K562 (cell line): Measurements from ENCODE around the gene SOX12. TPM values are rescaled to one million over a fixed set of nuclear protein-coding genes. Genes with fewer than 3 reads are reported as not detected.

ENCODE experiments used
- CEBPB ChIP-seq: fragments of 450-650 bp; IDR thresholded peaks from 2 replicates; pipeline ENCODE4 v1.6.1; 2016; ENCODE audit warnings: missing genetic modification characterization, missing compliant biosample characterization
- DDX20 ChIP-seq: fragments of 450-650 bp; IDR thresholded peaks from 2 replicates; pipeline ENCODE4 v1.6.1; 2016; ENCODE audit warnings: missing genetic modification characterization, low read depth, mild to moderate bottlenecking, missing compliant biosample characterization, moderate library complexity
- ESRRB ChIP-seq: fragments of 250-450 bp; sonication (Bioruptor Pico); IDR thresholded peaks from 2 replicates; pipeline ENCODE4 v1.5.0; 2020; ENCODE audit warnings: mild to moderate bottlenecking, moderate library complexity, borderline replicate concordance
- HDAC2 ChIP-seq: fragments of 450-650 bp; IDR thresholded peaks from 2 replicates; pipeline ENCODE4 v1.6.1; 2016; ENCODE audit warnings: mild to moderate bottlenecking
- HMG20A ChIP-seq: fragments of 450-650 bp; formaldehyde crosslinking; conservative IDR thresholded peaks from 2 replicates; pipeline ENCODE4 v1.4.0; 2020; ENCODE audit warnings: mild to moderate bottlenecking, mixed read lengths
- KDM1A ChIP-seq, 2 experiments: fragments of 450-650 bp; IDR thresholded peaks; 2 replicates each; pipeline ENCODE4 v1.6.1; 2016; ENCODE audit warnings: mild to moderate bottlenecking in 2 of 2
- KLF10 ChIP-seq: fragments of 250-450 bp; sonication (Bioruptor Pico); IDR thresholded peaks from 2 replicates; pipeline ENCODE4 v1.6.1; 2021; ENCODE audit warnings: matching md5 sums
- NR3C1 ChIP-seq: sonication (generic); formaldehyde crosslinking; IDR thresholded peaks from 2 replicates; pipeline ENCODE4 v1.8.1; 2022; ENCODE audit warnings: missing genetic modification reagents
- NR4A1 ChIP-seq, 2 experiments: fragments of 250-450 bp in 1 of 2; fragments of 450-650 bp in 1 of 2; sonication (Bioruptor Pico) in 1 of 2; IDR thresholded peaks; 2 replicates each; pipeline versions ENCODE4 v1.4.0 to v1.6.1; 2016 to 2020; ENCODE audit warnings: mild to moderate bottlenecking in 2 of 2, missing compliant biosample characterization in 1 of 2, missing genetic modification characterization in 1 of 2, moderate library complexity in 1 of 2
- POLR2AphosphoS2 ChIP-seq: IDR thresholded peaks from 2 replicates; pipeline ENCODE4 v1.6.1; 2012; ENCODE audit warnings: low read length, improper control_type of control experiment
- SREBF2 ChIP-seq: sonication (generic); formaldehyde crosslinking; IDR thresholded peaks from 2 replicates; pipeline ENCODE4 v1.4.0; 2020; ENCODE audit warnings: mild to moderate bottlenecking, missing genetic modification reagents
- STAG1 ChIP-seq: sonication (generic); formaldehyde crosslinking; IDR thresholded peaks from 2 replicates; pipeline ENCODE4 v1.5.0; 2020; ENCODE audit warnings: missing genetic modification reagents, borderline replicate concordance
- TCFL5 ChIP-seq: fragments of 250-450 bp; sonication (Bioruptor Pico); conservative IDR thresholded peaks from 2 replicates; pipeline ENCODE4 v1.6.1; 2021; ENCODE audit warnings: mild to moderate bottlenecking, moderate library complexity, matching md5 sums
- ZNF124 ChIP-seq: sonication (generic); formaldehyde crosslinking; IDR thresholded peaks from 2 replicates; pipeline ENCODE4 v1.8.1; 2022; ENCODE audit warnings: missing genetic modification reagents
- polyA plus RNA-seq, 8 experiments: library from polyadenylated mRNA; depleted of rRNA in 4 of 8; stranded (reverse) in 5 of 8; unstranded in 3 of 8; fragments of >200 nt; fragmentation: Nextera tagmentation in 2 of 8; fragmentation: Illumina TruSeq in 1 of 8; extraction: Ambion mirVana in 2 of 8; extraction: Trizol in 1 of 8; gene quantifications; 2 replicates each; pipeline versions ENCODE4 v1.2.1 to v1.2.3, GENCODE V29; 2011 to 2014; ENCODE audit warnings: inconsistent platforms in 1 of 8, missing spikeins in 1 of 8
- total RNA-seq, 7 experiments: library from RNA; depleted of rRNA in 6 of 7; stranded (reverse); fragments of >200 nt in 6 of 7; fragmentation: Illumina TruSeq in 2 of 7; extraction: Trizol in 2 of 7; gene quantifications; 2 replicates each; pipeline versions ENCODE4 v1.2.1 to v1.2.3, GENCODE V29; 2011 to 2021; ENCODE audit warnings: low replicate concordance in 1 of 7
- TF ChIP-seq, protein P1 (sequence below): fragments of 250-450 bp; sonication (Bioruptor Pico); IDR thresholded peaks from 2 replicates; pipeline ENCODE4 v1.4.0; 2020; ENCODE audit warnings: mild to moderate bottlenecking, moderate library complexity
- TF ChIP-seq, protein P2 (sequence below): sonication (generic); formaldehyde crosslinking; IDR thresholded peaks from 2 replicates; pipeline ENCODE4 v1.8.0; 2022; ENCODE audit warnings: missing genetic modification reagents, mild to moderate bottlenecking, borderline replicate concordance
- TF ChIP-seq, protein P3 (sequence below): fragments of 250-450 bp; sonication (Bioruptor Pico); IDR thresholded peaks from 2 replicates; pipeline ENCODE4 v1.8.0; 2022; ENCODE audit warnings: moderate library complexity, mild to moderate bottlenecking, inconsistent platforms
- TF ChIP-seq, protein P4 (sequence below): sonication (generic); formaldehyde crosslinking; IDR thresholded peaks from 2 replicates; pipeline ENCODE4 v1.8.1; 2023; ENCODE audit warnings: mild to moderate bottlenecking, missing genetic modification reagents

SOX12 gene
- total and polyA plus RNA-seq, 9 of the 15 experiments (the other 6 are each of a cell fraction or from before 2014, with no cell fraction given), result 0.42 to 26.3 (median 2.6) TPM

DNA sequence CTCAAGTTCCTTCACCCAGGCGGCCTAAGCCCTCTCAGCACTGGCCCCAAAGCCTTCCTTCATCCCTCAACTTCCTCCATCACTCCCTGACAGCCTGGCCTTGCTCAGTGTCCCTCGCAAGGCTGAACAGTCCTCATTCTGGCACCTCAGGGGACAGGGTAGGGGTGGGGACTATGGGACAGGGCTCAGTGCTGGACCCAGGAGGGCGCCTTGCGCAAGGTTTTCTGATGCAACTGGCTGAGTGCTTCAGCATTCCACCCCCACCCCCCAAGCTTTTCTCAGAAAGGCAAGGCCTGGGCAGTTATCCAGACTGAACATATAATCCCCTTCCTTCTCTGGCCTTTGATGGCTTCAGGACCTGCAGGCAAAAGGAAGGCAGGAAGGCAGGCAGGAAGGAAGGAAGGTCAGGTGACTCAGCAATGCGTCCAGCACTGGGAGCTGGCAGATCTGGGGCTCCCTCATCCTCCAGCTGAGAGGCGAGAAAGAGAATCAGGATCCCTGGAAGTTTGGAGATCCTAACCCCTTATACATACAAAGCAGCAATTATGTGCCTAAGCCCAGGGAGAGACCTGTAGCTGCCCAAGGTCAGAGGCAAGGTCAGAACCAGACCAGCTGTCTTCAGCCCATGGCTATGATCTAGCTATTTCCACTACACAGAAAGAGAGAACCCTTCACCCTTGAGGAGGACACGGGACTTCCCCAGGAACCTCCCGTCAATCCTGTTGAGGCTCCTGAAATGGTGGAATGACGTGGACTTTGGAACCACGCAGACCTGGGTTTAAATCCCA lies 46.6 kb downstream of the SOX12 start (continued):
- TF ChIP-seq, protein P1, sequence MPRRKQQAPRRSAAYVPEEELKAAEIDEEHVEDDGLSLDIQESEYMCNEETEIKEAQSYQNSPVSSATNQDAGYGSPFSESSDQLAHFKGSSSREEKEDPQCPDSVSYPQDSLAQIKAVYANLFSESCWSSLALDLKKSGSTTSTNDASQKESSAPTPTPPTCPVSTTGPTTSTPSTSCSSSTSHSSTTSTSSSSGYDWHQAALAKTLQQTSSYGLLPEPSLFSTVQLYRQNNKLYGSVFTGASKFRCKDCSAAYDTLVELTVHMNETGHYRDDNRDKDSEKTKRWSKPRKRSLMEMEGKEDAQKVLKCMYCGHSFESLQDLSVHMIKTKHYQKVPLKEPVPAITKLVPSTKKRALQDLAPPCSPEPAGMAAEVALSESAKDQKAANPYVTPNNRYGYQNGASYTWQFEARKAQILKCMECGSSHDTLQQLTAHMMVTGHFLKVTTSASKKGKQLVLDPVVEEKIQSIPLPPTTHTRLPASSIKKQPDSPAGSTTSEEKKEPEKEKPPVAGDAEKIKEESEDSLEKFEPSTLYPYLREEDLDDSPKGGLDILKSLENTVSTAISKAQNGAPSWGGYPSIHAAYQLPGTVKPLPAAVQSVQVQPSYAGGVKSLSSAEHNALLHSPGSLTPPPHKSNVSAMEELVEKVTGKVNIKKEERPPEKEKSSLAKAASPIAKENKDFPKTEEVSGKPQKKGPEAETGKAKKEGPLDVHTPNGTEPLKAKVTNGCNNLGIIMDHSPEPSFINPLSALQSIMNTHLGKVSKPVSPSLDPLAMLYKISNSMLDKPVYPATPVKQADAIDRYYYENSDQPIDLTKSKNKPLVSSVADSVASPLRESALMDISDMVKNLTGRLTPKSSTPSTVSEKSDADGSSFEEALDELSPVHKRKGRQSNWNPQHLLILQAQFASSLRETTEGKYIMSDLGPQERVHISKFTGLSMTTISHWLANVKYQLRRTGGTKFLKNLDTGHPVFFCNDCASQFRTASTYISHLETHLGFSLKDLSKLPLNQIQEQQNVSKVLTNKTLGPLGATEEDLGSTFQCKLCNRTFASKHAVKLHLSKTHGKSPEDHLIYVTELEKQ (CRISPR knock-in tag), result no peak
- TF ChIP-seq DDX20, result no peak
- TF ChIP-seq, protein P2, sequence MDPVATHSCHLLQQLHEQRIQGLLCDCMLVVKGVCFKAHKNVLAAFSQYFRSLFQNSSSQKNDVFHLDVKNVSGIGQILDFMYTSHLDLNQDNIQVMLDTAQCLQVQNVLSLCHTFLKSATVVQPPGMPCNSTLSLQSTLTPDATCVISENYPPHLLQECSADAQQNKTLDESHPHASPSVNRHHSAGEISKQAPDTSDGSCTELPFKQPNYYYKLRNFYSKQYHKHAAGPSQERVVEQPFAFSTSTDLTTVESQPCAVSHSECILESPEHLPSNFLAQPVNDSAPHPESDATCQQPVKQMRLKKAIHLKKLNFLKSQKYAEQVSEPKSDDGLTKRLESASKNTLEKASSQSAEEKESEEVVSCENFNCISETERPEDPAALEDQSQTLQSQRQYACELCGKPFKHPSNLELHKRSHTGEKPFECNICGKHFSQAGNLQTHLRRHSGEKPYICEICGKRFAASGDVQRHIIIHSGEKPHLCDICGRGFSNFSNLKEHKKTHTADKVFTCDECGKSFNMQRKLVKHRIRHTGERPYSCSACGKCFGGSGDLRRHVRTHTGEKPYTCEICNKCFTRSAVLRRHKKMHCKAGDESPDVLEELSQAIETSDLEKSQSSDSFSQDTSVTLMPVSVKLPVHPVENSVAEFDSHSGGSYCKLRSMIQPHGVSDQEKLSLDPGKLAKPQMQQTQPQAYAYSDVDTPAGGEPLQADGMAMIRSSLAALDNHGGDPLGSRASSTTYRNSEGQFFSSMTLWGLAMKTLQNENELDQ (CRISPR knock-in tag), result no peak
- no peak for TF ChIP-seq STAG1 (CRISPR knock-in tag)
- peak; percentile 100 for TF ChIP-seq CEBPB (tag)
- TF ChIP-seq, protein P3, sequence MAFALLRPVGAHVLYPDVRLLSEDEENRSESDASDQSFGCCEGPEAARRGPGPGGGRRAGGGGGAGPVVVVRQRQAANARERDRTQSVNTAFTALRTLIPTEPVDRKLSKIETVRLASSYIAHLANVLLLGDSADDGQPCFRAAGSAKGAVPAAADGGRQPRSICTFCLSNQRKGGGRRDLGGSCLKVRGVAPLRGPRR (CRISPR knock-in tag), result no peak
- TF ChIP-seq, protein P4, sequence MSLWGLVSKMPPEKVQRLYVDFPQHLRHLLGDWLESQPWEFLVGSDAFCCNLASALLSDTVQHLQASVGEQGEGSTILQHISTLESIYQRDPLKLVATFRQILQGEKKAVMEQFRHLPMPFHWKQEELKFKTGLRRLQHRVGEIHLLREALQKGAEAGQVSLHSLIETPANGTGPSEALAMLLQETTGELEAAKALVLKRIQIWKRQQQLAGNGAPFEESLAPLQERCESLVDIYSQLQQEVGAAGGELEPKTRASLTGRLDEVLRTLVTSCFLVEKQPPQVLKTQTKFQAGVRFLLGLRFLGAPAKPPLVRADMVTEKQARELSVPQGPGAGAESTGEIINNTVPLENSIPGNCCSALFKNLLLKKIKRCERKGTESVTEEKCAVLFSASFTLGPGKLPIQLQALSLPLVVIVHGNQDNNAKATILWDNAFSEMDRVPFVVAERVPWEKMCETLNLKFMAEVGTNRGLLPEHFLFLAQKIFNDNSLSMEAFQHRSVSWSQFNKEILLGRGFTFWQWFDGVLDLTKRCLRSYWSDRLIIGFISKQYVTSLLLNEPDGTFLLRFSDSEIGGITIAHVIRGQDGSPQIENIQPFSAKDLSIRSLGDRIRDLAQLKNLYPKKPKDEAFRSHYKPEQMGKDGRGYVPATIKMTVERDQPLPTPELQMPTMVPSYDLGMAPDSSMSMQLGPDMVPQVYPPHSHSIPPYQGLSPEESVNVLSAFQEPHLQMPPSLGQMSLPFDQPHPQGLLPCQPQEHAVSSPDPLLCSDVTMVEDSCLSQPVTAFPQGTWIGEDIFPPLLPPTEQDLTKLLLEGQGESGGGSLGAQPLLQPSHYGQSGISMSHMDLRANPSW (CRISPR knock-in tag), result no peak
- no peak; the same call in 1 of the 2 replicates for TF ChIP-seq POLR2AphosphoS2
- TF ChIP-seq ESRRB (CRISPR knock-in tag), result no peak
- no peak for TF ChIP-seq HMG20A
- TF ChIP-seq KDM1A (IDR thresholded peaks at IDR 0.05), result peak; percentile 34 to 78; a peak in 3 of 4 replicates
- no peak for TF ChIP-seq KLF10 (CRISPR knock-in tag)
- no peak for TF ChIP-seq SREBF2
- TF ChIP-seq TCFL5 (CRISPR knock-in tag), result peak; percentile 17; the same call in 1 of the 2 replicates
- TF ChIP-seq ZNF124 (CRISPR knock-in tag), result no peak
- TF ChIP-seq NR3C1 (CRISPR knock-in tag), result no peak
- TF ChIP-seq NR4A1 (CRISPR knock-in tag; IDR thresholded peaks at IDR 0.05), result 0 out of 2 replicates have a peak, but pooled peaks have one; percentile 8
- no peak; the same call in 1 of the 2 replicates for TF ChIP-seq NR4A1 (tag; IDR thresholded peaks at IDR 0.05)
- TF ChIP-seq HDAC2, result peak; percentile 60; the same call in 1 of the 2 replicates
